COR-L47 (cell line): ENCODE data around the gene EYA4.

Experiments used
- DNase-seq: peaks from one replicate; lab custom pipeline; 2025; lab: John Stamatoyannopoulos, UW

EYA4 gene

DNA sequence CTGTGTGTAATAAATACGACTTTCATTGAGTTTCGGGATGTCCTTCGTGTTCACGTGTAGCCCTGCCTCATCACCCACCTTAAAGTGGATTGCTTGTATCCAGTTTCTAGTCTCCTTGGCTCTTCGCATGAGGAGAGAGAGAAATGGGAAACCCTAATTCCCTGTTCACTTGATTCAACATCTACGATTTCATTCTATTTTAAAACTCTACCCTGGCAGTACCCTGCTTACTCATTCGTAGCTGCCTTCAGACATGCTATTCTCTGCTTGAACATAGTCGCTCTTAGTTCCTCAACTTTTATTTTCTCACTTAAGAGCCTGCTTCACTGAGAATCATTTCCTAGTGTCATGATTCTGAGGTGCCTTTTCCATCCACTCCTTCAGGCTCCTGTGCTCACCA, 163.6 kb downstream of the EYA4 start:
- DNase-seq, result no peak

DNA sequence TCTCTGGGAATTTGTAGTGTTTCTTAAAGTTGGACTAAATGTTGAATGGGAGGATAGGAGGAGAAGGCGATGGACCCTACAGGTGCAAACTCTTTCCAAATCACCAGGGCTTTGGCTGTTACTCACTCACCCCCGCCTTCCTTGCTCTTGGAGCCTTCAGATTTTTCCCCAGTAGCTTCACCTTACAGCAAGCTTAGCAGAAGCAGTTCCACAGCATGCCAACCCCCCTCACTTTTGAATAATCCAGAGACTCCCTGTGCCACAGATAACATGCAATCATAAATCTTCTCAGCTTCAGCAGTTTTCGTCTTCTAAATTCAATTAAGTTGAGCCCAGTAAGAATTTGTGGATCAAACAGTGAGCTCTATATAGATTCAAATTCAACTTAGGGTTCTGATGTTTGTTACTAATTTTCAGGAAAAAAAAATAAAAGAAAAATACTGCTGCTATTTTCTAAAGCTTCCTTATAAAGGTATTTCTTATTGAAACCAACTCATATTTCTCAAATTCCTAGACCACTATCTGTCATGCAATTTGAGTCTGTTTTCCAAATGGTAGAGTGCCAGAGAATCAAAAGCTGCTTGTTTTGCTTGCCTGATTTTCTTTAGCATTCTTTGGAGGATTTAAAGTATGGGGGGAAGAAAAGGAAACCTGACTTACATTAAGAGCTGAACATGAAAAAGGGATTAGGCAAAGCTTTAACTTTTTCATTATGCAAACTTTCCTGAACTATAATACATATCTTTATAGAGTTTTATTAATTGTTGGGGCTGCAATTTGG, 166.4 kb downstream of the EYA4 start:
- no peak for DNase-seq

GRCh38 chr6:133408132-133408531, 167.0 kb downstream of the EYA4 start:
- no peak for DNase-seq

DNA sequence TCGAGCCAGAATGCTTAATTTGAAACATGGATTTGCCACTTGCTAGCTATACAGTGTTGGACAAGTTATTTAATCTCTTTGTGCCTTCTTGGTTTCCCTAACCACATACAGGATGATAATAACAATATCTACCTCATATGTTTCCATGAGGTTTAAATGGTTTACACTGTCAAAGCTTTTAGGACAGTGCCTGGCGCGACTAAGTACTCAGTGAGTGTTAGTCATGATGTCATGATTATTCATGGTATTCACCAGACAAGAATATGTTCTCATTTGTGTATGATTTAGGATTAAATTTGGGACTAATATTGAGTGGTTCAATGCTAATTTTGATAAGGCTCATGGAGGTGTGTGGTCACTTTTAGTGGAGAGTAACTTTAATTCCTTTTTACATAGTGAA, 167.4 kb downstream of the EYA4 start:
- no peak for DNase-seq

DNA sequence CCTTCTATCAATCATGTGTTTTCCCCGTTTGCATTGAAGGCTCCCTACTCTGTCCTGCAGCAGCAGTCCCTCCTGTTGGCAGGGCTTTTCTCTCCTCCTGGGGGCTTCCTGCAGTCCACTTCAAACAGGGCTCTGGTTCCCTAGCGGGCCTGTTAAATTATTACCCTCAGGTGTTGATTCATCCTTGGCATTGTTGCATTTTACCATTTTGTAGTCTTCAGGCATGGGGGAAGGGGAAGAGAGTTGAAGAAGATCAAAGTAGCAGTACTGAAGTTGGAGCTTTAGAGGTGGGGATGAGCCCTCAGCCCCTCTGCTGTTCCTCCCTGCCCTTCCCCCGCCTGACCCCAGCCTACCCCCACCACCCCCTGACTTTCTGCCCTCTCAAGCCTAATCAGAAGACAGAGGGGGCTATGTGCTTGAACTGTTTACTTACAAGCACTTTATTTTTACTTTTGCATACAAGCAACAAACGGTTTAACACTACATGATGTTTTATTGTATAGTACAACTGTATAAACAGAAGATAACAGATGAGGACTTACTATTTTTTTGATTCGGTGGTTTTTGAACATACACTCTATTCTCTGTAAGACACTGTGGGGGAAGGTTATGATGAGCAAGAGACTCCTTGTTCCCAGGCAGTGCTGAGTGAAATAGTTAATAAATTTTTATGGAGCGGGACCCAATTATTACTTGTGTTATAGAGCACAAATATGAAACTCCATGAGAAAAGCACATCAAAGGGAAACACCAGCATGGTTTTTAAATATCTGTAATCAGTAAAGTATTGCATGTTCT, 169.7 kb downstream of the EYA4 start:
- no peak for DNase-seq

DNA sequence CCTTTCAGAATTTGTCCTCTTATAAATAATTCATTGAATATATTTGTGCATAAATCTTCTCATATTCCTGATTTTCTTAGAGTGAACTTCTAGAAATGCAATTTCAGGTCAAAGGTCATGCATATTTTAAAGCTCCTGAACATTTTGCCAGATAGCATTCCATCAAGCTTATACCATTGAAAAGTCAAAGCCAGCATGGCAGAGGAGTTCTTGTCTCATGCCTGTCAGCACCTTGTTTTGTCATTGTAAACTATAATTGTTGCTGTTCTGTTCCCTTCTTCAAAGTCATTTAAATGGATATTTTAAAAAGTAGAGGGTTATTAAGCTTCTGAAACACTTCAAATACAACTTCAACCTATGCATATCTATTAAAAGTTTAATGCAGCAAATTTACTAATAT, 170.6 kb downstream of the EYA4 start:
- DNase-seq, result no peak

DNA sequence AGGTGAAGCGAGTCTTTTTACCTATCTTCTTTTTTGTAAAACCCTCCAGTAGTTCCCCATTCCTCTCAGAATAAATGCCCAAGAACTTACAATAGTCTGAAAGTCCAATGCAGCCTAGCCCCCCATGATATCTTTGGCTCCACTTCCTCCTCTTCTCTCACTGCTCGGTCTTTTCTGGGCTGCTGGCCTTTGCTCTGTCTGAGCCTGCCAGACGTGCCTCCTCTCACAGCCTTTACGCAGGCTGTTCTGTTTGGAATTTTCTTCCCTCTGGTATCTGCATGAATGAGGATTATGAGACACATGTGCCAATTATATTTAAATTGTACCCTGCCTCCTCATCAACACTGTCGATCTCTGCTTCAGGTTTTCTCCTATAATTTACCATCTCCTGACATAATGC, 174.1 kb downstream of the EYA4 start:
- DNase-seq, result no peak

GRCh38 chr6:133418108-133418507, 177.0 kb downstream of the EYA4 start:
- DNase-seq, result no peak

DNA sequence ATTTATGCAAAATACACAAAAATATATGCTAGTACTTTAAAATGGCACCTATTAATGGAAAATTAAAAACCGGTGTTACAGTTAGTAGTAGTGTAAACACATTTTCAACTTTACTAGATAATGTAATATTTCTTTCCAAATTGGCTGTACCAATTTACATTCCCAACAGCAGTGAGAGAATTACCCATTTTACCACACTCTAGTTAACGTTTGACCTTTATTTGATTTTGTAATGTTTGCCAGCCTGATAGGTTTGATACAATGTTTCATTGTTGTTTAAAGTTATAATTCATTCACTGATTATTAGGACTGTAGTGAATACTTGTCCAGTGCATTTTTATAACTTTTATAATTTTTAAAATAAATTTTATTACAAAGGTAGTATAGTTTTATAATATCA, 182.1 kb downstream of the EYA4 start:
- DNase-seq, result no peak

- DNase-seq, result no peak
Measured at GRCh38 chr6:133424359-133424758, 183.2 kb downstream of the EYA4 start.

DNA sequence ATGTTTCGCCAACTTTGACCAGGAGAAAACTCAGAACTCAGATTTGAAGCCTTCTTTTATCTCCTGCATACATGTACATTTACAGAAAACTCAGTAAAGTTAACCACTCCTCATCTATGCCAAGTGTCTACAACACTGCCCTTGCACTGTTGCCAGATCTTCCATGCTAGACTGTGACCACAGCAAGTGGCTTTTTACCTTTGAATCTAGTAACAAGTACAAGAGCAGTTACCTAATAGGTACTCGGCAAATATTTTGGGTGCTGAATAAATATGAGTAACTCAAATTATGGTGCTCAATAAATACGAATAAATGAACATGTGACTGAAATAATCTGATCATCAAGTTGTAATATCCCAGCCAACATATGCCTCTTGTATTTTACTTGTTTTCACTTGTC, 184.9 kb downstream of the EYA4 start:
- DNase-seq, result no peak

DNA sequence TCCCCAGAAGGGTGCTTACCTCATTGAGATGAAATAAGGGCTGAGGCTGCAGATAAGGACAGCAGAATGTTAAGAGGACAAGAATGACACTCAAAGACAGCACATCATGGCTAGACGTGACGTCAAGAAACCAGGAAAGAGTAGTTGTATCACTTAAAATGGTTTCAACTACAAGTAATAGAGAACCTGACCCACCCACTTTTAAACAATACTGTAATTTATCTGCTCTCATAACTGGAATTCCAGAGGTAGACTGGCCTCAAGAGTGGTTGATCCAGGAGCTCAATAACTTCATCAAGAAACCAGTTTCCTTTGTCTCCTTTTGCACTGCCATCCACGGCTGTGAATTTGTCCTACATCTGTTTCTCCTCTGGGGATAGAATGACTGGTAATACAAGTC, 187.1 kb downstream of the EYA4 start:
- no peak for DNase-seq

GRCh38 chr6:133430530-133430929, 189.4 kb downstream of the EYA4 start:
- DNase-seq, result no peak

DNA sequence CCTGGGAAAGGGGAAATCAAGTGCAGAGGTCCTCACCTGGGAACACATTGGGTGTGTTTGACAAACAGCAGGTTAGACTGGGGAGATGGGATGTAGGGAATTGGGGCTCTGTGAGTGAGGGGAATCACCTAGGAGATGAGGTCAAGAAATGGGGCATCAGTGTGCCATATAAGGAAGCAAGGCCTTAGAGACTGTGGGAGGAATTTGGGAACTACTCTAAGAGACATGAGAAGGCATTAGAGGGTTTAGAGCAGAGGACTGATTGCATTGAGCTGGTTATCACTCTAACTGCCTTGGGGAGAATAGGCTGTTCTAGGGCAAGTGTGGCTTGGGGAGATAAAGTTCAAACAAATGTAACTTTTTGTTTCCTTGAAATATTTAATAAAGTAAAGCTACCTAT, 189.9 kb downstream of the EYA4 start:
- DNase-seq, result no peak

DNA sequence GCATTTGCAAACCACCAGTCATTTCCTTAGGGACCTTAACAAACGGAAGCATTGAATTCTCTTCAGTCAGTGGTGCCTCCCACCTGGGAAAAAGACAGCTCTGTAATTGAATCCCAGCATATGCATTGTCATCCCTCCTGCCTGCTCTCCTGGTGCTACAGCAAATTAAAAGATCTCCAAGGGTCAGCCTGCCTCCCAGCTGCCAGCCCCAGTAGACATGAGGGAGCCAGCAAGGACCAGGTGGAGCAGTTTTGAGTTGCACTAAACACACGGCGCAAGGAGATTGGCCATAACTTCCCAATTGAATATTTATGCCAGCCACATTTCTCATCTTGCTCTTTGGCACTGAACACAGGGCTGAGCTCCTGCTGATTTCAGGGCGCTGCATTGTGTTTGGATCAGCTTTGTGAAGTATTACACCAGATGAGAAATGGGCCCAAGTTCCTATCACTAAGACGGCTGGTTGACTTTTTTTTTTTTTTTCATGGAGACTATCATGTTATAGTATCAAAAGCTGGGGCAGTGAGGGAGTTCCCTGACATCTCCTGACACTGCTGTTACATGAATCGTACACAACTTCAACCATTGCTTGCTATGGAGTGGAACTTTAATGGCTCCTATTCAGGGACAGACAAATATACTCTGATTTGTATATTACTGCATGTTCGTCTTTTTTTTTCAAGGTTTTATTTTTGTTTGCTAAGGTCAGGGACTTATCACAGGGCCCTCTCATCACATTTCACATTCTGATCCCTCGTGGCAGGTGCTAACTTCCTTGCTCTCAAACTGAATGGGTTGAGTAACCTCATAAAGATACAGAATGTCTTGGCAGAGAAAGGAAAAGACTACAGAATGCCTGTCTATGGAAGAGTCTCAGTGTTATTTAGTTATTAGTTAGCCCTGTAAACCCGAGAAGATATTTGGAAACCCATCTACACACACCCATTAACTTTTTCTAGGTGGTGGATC, 191.1 kb downstream of the EYA4 start:
- DNase-seq, result peak; percentile 82

- DNase-seq, result no peak
Measured at GRCh38 chr6:133435065-133435728, 194.0 kb downstream of the EYA4 start.

DNA sequence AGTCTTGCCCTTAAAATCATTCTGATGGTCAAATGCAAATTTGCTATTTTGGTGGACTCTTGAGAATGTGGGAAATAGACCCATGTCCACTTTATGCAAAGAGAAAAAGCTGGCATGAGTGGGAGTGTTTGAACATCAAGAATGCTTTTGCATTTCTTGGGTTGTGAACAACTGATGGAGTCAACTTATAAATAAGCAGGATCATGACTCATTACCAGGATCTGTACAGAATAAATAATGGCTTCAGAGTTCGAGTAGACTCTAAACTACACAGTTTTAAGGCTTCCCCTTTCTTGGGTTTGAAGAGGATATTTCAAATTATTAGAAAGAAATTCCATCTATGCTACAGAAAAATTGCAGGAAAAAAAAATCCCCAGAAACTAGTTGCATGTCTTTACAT, 195.5 kb downstream of the EYA4 start:
- DNase-seq, result no peak

- DNase-seq, result no peak
Measured at GRCh38 chr6:133441491-133441890, 200.3 kb downstream of the EYA4 start.

DNA sequence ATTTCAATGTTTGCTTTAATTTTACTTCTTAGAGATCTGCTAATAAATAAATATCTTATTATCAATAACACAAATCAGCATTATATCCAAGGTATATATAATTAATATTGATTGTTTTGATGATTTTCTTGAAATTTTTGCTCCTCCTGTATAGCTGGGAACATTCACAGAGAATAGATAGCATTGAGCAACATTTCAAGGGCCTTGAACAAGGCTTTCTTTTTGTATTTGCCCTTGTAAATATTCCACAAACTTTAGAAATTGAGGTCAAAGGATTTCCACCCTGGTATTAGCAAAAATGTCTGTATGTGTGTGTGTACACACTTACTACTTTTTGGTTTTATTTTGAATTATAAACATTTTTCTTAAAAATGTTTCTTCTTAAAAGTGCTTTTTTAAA, 205.6 kb downstream of the EYA4 start:
- no peak for DNase-seq

- no peak for DNase-seq
Measured at GRCh38 chr6:133447924-133448323, 206.8 kb downstream of the EYA4 start.

DNA sequence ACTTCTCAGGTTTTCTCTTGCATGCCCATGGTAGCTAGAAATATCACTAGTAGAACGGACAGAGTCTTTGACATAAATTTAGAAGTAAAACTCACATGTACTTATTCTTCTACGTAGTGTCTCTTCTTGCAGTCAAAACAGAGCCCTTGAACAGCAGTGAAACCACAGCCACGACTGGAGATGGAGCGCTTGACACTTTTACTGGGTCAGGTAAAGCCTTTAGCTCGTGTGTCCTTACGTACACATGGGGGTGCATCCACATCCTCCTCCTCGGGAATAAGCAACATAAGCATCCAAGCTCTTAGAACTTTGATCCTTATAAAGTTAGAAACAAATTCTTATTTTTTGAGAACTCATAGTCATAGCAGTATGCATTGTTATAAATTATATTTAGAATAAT, 215.3 kb downstream of the EYA4 start:
- DNase-seq, result no peak

GRCh38 chr6:133456944-133457343, 215.8 kb downstream of the EYA4 start:
- no peak for DNase-seq
